Breast epithelium (tissue), 3 donors: ENCODE results near the gene GALNT16.

Experiments
- POLR2A ChIP-seq: fragments of 450-650 bp; IDR thresholded peaks from one replicate; pipeline ENCODE4 v1.6.1; 2016; ENCODE audit warnings: antibody characterized with exemption, mild to moderate bottlenecking, moderate library complexity
- TF ChIP-seq, protein P1 (sequence below), 3 donors: fragments of 450-650 bp; IDR thresholded peaks; one replicate each; pipeline ENCODE4 v1.5.1; 2016 to 2017; ENCODE audit warnings: antibody characterized with exemption in 3 of 3, mild to moderate bottlenecking in 3 of 3, moderate library complexity in 3 of 3

DNA sequence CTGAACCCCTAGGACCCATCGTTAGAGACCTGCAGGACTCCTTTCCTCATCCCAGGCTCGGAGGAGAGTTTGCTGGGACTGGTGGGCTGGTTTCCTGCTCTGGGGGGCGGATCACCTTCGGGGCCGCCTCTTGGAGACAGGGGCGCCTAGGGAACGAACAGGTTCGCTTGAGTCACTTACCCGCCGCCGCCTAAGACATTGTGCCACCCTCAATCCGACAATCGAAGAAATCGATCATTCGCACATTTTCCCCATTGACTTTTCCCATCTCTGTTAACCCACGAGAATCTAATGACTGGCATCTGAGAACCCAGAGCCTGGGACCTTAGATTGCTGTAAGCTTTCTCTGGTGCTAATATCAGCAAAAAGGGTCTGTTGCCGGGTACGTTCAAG, 138.9 kb downstream of the GALNT16 start:
- TF ChIP-seq, protein P1, sequence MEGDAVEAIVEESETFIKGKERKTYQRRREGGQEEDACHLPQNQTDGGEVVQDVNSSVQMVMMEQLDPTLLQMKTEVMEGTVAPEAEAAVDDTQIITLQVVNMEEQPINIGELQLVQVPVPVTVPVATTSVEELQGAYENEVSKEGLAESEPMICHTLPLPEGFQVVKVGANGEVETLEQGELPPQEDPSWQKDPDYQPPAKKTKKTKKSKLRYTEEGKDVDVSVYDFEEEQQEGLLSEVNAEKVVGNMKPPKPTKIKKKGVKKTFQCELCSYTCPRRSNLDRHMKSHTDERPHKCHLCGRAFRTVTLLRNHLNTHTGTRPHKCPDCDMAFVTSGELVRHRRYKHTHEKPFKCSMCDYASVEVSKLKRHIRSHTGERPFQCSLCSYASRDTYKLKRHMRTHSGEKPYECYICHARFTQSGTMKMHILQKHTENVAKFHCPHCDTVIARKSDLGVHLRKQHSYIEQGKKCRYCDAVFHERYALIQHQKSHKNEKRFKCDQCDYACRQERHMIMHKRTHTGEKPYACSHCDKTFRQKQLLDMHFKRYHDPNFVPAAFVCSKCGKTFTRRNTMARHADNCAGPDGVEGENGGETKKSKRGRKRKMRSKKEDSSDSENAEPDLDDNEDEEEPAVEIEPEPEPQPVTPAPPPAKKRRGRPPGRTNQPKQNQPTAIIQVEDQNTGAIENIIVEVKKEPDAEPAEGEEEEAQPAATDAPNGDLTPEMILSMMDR (IDR thresholded peaks at IDR 0.05): no peak
- TF ChIP-seq POLR2A: no peak
